Glutamatergic neuron (in vitro differentiated cells): ENCODE data around the gene POC5. TPM values are rescaled to one million over a fixed set of nuclear protein-coding genes. Genes with fewer than 3 reads are reported as not detected.

Experiments used
- DNase-seq: peaks from one replicate; pipeline ENCODE4 v3.0.0; 2022
- H3K27ac Mint-ChIP-seq: one replicate; pipeline ENCODE4 v1.8.0; 2020; ENCODE audit warnings: mild to moderate bottlenecking, mixed read lengths, inconsistent platforms; ENCODE audit not compliant: unreplicated experiment
- H3K27me3 Mint-ChIP-seq: one replicate; pipeline ENCODE4 v1.8.0; 2020; ENCODE audit warnings: mild to moderate bottlenecking, moderate library complexity, mixed read lengths, inconsistent platforms; ENCODE audit not compliant: unreplicated experiment
- H3K36me3 Mint-ChIP-seq: one replicate; pipeline ENCODE4 v1.8.0; 2020; ENCODE audit warnings: mild to moderate bottlenecking, mixed read lengths, inconsistent platforms; ENCODE audit not compliant: unreplicated experiment
- H3K4me1 Mint-ChIP-seq: one replicate; pipeline ENCODE4 v1.8.0; 2020; ENCODE audit warnings: mild to moderate bottlenecking, low read depth, mixed read lengths, inconsistent platforms; ENCODE audit not compliant: unreplicated experiment
- H3K4me3 Mint-ChIP-seq: one replicate; pipeline ENCODE4 v1.8.0; 2020; ENCODE audit warnings: mild to moderate bottlenecking, mixed read lengths, inconsistent platforms; ENCODE audit not compliant: unreplicated experiment
- H3K9me3 Mint-ChIP-seq: one replicate; pipeline ENCODE4 v1.8.0; 2020; ENCODE audit warnings: mild to moderate bottlenecking, moderate library complexity, mixed read lengths, inconsistent platforms; ENCODE audit not compliant: unreplicated experiment
- total RNA-seq: library from RNA; stranded (reverse); fragmentation: NEBNext Ultra II Directional; extraction: Animal tissue kit (Norgen Biotek cat#: 25700); gene quantifications from one replicate; pipeline ENCODE4 v1.2.1, GENCODE V29; 2021; ENCODE audit not compliant: unreplicated experiment
- TF ChIP-seq, protein P1 (sequence below): fragments of 200-600 bp; sonication (generic); IDR thresholded peaks from one replicate; pipeline ENCODE4 v1.5.0; 2021; ENCODE audit not compliant: partially characterized antibody, unreplicated experiment

Gene POC5
- total RNA-seq, 1 donor from 2014 or later, result 21.5 TPM

DNA sequence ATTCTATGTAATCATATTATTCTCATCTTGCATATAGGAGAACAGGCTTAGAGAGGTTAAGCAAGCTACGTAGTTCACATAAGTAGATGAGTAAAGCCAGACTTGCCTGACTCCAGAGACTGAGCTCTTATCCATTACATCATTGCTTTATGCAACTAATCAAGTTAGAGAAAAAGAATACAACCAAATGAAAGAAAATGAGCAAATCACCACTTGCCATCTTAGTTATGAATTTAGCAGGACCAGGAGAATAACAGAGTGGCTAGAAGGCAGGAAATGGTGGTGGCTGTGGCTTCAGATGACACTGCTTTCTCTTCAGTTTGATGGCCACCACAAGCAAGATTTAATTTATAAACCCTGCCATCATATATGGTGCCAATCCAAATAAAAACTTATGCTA, 26.6 kb downstream of the POC5 start:
- no peak overlapping the region for H3K4me3 Mint-ChIP-seq
- TF ChIP-seq, protein P1, sequence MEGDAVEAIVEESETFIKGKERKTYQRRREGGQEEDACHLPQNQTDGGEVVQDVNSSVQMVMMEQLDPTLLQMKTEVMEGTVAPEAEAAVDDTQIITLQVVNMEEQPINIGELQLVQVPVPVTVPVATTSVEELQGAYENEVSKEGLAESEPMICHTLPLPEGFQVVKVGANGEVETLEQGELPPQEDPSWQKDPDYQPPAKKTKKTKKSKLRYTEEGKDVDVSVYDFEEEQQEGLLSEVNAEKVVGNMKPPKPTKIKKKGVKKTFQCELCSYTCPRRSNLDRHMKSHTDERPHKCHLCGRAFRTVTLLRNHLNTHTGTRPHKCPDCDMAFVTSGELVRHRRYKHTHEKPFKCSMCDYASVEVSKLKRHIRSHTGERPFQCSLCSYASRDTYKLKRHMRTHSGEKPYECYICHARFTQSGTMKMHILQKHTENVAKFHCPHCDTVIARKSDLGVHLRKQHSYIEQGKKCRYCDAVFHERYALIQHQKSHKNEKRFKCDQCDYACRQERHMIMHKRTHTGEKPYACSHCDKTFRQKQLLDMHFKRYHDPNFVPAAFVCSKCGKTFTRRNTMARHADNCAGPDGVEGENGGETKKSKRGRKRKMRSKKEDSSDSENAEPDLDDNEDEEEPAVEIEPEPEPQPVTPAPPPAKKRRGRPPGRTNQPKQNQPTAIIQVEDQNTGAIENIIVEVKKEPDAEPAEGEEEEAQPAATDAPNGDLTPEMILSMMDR, result no peak
- no peaks in the 10 kb centered on the region for H3K27me3 Mint-ChIP-seq
- DNase-seq, result no peak
- no peak overlapping the region for H3K27ac Mint-ChIP-seq
- H3K9me3 Mint-ChIP-seq, result no peaks in the 10 kb centered on the region
- H3K36me3 Mint-ChIP-seq, result no peaks in the 10 kb centered on the region
- H3K4me1 Mint-ChIP-seq, result peaks cover 3% of the 10 kb centered on the region

DNA sequence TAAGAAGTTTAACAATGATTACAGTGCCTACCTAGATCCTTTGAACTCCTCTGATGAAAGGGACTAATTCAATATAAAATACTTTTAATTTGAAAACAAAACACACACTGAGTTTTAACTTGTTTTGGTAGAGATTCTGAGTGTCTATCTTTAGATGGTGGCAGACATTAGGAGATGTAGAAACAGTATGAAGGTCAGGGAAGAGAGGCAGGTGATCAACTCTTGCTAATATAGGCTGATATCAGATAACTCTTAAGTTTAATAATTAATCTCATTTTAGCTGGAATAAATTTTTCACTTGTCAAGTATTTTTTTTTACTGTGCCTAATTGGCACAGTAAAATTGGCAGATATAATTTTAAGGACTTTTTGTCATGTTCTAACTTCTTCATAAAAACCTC, 30.8 kb downstream of the POC5 start:
- no peaks in the 10 kb centered on the region for H3K36me3 Mint-ChIP-seq
- no peaks in the 10 kb centered on the region for H3K27me3 Mint-ChIP-seq
- TF ChIP-seq, protein P1, result no peak
- DNase-seq, result no peak
- no peak overlapping the region for H3K4me3 Mint-ChIP-seq
- H3K4me1 Mint-ChIP-seq, result no peaks in the 10 kb centered on the region
- no peak overlapping the region for H3K27ac Mint-ChIP-seq
- H3K9me3 Mint-ChIP-seq, result no peaks in the 10 kb centered on the region

DNA sequence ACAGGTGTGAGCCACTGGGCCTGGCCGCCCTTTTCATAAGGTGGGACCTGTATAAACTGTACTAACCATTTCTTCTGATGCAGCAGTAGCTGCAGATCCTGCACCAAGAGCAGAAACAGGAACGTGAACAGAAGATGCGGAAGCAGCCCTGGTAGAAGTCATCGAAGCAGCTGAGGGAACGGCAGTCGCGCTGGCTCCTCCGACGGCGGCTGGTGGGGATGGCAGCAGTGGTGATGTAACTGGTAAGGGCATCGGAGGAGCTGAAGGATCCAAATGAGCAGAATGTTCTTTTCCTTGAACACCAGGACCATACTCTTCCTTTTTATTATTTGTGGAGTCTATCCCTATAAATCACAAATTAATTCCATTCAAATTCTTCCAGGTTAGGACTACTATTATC, 32.1 kb downstream of the POC5 start:
- Mint-ChIP-seq H3K27ac (no peak overlapping the region), H3K4me3 (no peak overlapping the region), H3K4me1 (no peaks in the 10 kb centered on the region), H3K27me3 (no peaks in the 10 kb centered on the region), H3K36me3 (no peaks in the 10 kb centered on the region), H3K9me3 (no peaks in the 10 kb centered on the region)
- TF ChIP-seq, protein P1, result no peak
- no peak for DNase-seq

DNA sequence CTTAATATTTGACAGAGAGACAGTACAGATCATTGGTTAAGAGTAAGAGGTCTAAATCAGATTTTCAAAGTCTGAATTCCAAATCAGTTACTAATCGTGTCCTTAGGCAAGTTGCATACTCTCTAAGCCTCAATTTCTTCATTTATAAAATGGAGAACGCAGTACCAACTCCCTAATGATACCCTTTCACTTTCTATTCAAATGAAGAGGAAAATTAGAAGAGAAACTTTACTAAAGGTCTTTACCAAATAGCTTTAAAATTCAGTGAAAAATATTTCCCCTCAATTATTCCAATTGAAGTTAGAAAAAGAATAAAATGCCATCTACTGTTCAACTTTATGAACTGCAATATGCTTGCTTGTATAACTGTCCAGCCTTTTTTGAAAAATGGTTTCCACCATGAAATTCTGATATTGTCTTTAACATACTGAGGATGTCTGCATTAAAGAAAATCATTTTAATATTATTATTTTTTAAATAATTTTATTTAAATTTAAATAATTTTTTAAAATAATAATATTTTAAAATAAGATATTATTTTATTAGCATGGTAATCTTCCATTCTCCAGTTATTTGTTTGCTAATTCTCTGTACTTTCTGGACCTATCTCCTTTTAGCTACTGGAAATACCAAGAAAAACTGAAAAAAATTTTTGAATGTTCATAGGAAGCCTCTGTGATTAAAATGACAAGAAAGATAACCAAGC, 36.0 kb downstream of the POC5 start:
- Mint-ChIP-seq H3K4me3 (no peak overlapping the region), H3K27ac (no peak overlapping the region), H3K36me3 (no peaks in the 10 kb centered on the region), H3K9me3 (no peaks in the 10 kb centered on the region), H3K27me3 (no peaks in the 10 kb centered on the region), H3K4me1 (no peaks in the 10 kb centered on the region)
- no peak for DNase-seq
- TF ChIP-seq, protein P1, result peak; percentile 86

DNA sequence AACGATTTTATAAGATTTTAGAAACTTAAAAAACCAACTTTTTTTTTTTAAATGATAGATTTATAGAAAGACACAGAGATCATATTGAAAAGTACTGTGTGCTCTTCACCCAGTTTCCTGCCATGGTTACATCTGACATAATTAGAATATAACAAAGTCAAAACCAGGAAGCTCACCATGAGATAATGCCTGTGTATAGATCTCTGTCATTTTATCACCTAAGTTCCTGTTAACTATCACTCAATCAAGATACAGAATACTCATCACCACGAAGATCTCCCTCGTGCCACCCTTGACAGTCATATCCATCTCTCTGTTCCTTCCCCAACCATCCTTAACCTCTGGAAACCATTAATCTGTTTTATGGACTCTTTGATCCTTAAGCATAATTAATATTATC, 39.1 kb downstream of the POC5 start:
- no peak overlapping the region for H3K27ac Mint-ChIP-seq
- H3K4me3 Mint-ChIP-seq, result no peak overlapping the region
- H3K9me3 Mint-ChIP-seq, result no peaks in the 10 kb centered on the region
- DNase-seq, result no peak
- H3K36me3 Mint-ChIP-seq, result no peaks in the 10 kb centered on the region
- no peaks in the 10 kb centered on the region for H3K4me1 Mint-ChIP-seq
- TF ChIP-seq, protein P1, result no peak
- no peaks in the 10 kb centered on the region for H3K27me3 Mint-ChIP-seq
